Liver (tissue), 9 donors: ENCODE data around the gene PTPN22. TPM values are rescaled to one million over a fixed set of nuclear protein-coding genes. Genes with fewer than 3 reads are reported as not detected.

Experiments
- DNase-seq: peaks from one replicate; pipeline ENCODE4 v3.0.0-alpha.2; 2017; ENCODE audit warnings: low spot score
- H3K27ac ChIP-seq, 2 donors: one replicate each; pipeline ENCODE4 v1.7.0; 2013; ENCODE audit warnings: inconsistent platforms in 2 of 2, low read length in 2 of 2, control low read depth in 1 of 2, low read depth in 1 of 2, mild to moderate bottlenecking in 1 of 2
- H3K27me3 ChIP-seq, 4 donors: one replicate each; pipeline versions ENCODE4 v1.6.1 to v1.7.0; 2013; ENCODE audit warnings: low read length in 3 of 4, inconsistent platforms in 1 of 4, mild to moderate bottlenecking in 1 of 4, moderate library complexity in 1 of 4; ENCODE audit not compliant: control insufficient read depth in 4 of 4, insufficient read depth in 4 of 4
- H3K36me3 ChIP-seq, 4 donors: one replicate each; pipeline versions ENCODE4 v1.6.1 to v1.7.0; 2013; ENCODE audit warnings: low read length in 3 of 4, mild to moderate bottlenecking in 3 of 4, low read depth in 1 of 4, moderate library complexity in 1 of 4; ENCODE audit not compliant: control insufficient read depth in 4 of 4, insufficient read depth in 3 of 4
- H3K4me1 ChIP-seq, 4 donors: one replicate each; pipeline versions ENCODE4 v1.6.1 to v1.7.0; 2013; ENCODE audit warnings: low read length in 3 of 4, mild to moderate bottlenecking in 3 of 4, moderate library complexity in 1 of 4; ENCODE audit not compliant: control insufficient read depth in 4 of 4, insufficient read depth in 4 of 4
- H3K4me3 ChIP-seq, 3 donors: one replicate each; pipeline versions ENCODE4 v1.6.1 to v1.7.0; 2013; ENCODE audit warnings: low read length in 3 of 3, control low read depth in 1 of 3, low read depth in 1 of 3, mild to moderate bottlenecking in 1 of 3
- H3K9ac ChIP-seq, 2 donors: one replicate each; pipeline ENCODE4 v1.7.0; 2013; ENCODE audit warnings: low read length in 2 of 2, mild to moderate bottlenecking in 2 of 2, moderate library complexity in 2 of 2, control low read depth in 1 of 2, low read depth in 1 of 2
- H3K9me3 ChIP-seq, 4 donors: one replicate each; pipeline versions ENCODE4 v1.6.1 to v1.7.0; 2013; ENCODE audit warnings: low read length in 3 of 4; ENCODE audit not compliant: control insufficient read depth in 4 of 4
- FOXA2 ChIP-seq: IDR thresholded peaks from 2 replicates; pipeline ENCODE4 v1.6.1; 2016; ENCODE audit warnings: antibody characterized with exemption
- GABPA ChIP-seq, 2 donors: IDR thresholded peaks in 1 of 2; conservative IDR thresholded peaks in 1 of 2; 2 replicates each; pipeline ENCODE4 v1.6.1; 2016; ENCODE audit warnings: antibody characterized with exemption in 2 of 2, mild to moderate bottlenecking in 1 of 2, moderate library complexity in 1 of 2
- HNF4A ChIP-seq, 2 donors: conservative IDR thresholded peaks; 2 replicates each; pipeline ENCODE4 v1.6.1; 2016; ENCODE audit warnings: antibody characterized with exemption in 2 of 2, mild to moderate bottlenecking in 2 of 2
- HNF4G ChIP-seq: IDR thresholded peaks from 2 replicates; pipeline ENCODE4 v1.6.1; 2016; ENCODE audit warnings: antibody characterized with exemption
- NR2F2 ChIP-seq: IDR thresholded peaks from 2 replicates; pipeline ENCODE4 v1.6.1; 2016; ENCODE audit warnings: antibody characterized with exemption
- RAD21 ChIP-seq, 2 donors: IDR thresholded peaks; 2 replicates each; pipeline ENCODE4 v1.6.1; 2016; ENCODE audit warnings: antibody characterized with exemption in 2 of 2, mild to moderate bottlenecking in 2 of 2
- RXRA ChIP-seq, 2 donors: IDR thresholded peaks; 2 replicates each; pipeline ENCODE4 v1.6.1; 2017 to 2018; ENCODE audit warnings: antibody characterized with exemption in 2 of 2, mild to moderate bottlenecking in 1 of 2
- SP1 ChIP-seq: IDR thresholded peaks from 2 replicates; pipeline ENCODE4 v1.6.1; 2018; ENCODE audit warnings: antibody characterized with exemption, mild to moderate bottlenecking
- TAF1 ChIP-seq: conservative IDR thresholded peaks from 2 replicates; pipeline ENCODE4 v1.6.1; 2016; ENCODE audit warnings: antibody characterized with exemption, mild to moderate bottlenecking
- YY1 ChIP-seq: IDR thresholded peaks from 2 replicates; pipeline ENCODE4 v1.6.1; 2016; ENCODE audit warnings: antibody characterized with exemption, mild to moderate bottlenecking
- ZBTB33 ChIP-seq: IDR thresholded peaks from 2 replicates; pipeline ENCODE4 v1.6.1; 2016; ENCODE audit warnings: antibody characterized with exemption
- WGBS: extraction: QIAGEN DNeasy Blood & Tissue Kit; methylation state at CpG from one replicate; pipeline ENCODE4 v1.1.7; 2013; 5-methylcytosine and 5-hydroxymethylcytosine counted together
- polyA plus RNA-seq, 2 donors: library from polyadenylated mRNA; stranded (reverse) in 1 of 2; unstranded in 1 of 2; fragments of 200-250 nt in 1 of 2; fragments of >200 nt in 1 of 2; fragmentation: Nextera tagmentation in 1 of 2; extraction: Ambion mirVana in 1 of 2; gene quantifications; one replicate each; pipeline versions ENCODE4 v1.2.1 to v1.2.3, GENCODE V29; 2013 to 2015
- total RNA-seq, 2 donors: library from RNA; depleted of rRNA; stranded (reverse); fragments of >200 nt; gene quantifications; one replicate each; pipeline ENCODE4 v1.2.3, GENCODE V29; 2014
- TF ChIP-seq, protein P1 (sequence below): IDR thresholded peaks from 2 replicates; pipeline ENCODE4 v1.6.1; 2016; ENCODE audit warnings: antibody characterized with exemption
- TF ChIP-seq, protein P2 (sequence below): IDR thresholded peaks from 2 replicates; pipeline ENCODE4 v1.6.1; 2016; ENCODE audit warnings: antibody characterized with exemption
- TF ChIP-seq, protein P3 (sequence below): IDR thresholded peaks from 2 replicates; pipeline ENCODE4 v1.6.1; 2016; ENCODE audit warnings: antibody characterized with exemption, mild to moderate bottlenecking
- donor health status: healthy.
- donor health status: healthy.
- donor health status: healthy.
- donor health status: healthy.
- donor health status: healthy.

Gene PTPN22
- total and polyA plus RNA-seq, 4 donors, result 0.24 to 1.9 (median 1.0) TPM

GRCh38 chr1:113802367-113803007 is 69.0 kb downstream of the PTPN22 start (continued):
- TF ChIP-seq, protein P1, sequence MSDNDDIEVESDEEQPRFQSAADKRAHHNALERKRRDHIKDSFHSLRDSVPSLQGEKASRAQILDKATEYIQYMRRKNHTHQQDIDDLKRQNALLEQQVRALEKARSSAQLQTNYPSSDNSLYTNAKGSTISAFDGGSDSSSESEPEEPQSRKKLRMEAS, result no peak
- TF ChIP-seq TAF1, result no peak

- H3K36me3 ChIP-seq, result peaks cover 2 to 10% (median 6%) of the 10 kb centered on the region in 4 donors
- peaks cover 0 to 16% (median 3%) of the 10 kb centered on the region in 4 donors for H3K4me1 ChIP-seq
- TF ChIP-seq NR2F2 (no peak), FOXA2 (no peak), SP1 (no peak), RXRA (IDR thresholded peaks at IDR 0.05) (no peak), YY1 (no peak), GABPA (IDR thresholded peaks at IDR 0.05 in 1 of 2, conservative IDR thresholded peaks at IDR 0.05 in 1 of 2) (no peak), TAF1 (no peak), HNF4A (conservative IDR thresholded peaks at IDR 0.05) (no peak), HNF4G (no peak), ZBTB33 (no peak)
- TF ChIP-seq, protein P2, sequence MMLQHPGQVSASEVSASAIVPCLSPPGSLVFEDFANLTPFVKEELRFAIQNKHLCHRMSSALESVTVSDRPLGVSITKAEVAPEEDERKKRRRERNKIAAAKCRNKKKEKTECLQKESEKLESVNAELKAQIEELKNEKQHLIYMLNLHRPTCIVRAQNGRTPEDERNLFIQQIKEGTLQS, result no peak
- TF ChIP-seq, protein P3, sequence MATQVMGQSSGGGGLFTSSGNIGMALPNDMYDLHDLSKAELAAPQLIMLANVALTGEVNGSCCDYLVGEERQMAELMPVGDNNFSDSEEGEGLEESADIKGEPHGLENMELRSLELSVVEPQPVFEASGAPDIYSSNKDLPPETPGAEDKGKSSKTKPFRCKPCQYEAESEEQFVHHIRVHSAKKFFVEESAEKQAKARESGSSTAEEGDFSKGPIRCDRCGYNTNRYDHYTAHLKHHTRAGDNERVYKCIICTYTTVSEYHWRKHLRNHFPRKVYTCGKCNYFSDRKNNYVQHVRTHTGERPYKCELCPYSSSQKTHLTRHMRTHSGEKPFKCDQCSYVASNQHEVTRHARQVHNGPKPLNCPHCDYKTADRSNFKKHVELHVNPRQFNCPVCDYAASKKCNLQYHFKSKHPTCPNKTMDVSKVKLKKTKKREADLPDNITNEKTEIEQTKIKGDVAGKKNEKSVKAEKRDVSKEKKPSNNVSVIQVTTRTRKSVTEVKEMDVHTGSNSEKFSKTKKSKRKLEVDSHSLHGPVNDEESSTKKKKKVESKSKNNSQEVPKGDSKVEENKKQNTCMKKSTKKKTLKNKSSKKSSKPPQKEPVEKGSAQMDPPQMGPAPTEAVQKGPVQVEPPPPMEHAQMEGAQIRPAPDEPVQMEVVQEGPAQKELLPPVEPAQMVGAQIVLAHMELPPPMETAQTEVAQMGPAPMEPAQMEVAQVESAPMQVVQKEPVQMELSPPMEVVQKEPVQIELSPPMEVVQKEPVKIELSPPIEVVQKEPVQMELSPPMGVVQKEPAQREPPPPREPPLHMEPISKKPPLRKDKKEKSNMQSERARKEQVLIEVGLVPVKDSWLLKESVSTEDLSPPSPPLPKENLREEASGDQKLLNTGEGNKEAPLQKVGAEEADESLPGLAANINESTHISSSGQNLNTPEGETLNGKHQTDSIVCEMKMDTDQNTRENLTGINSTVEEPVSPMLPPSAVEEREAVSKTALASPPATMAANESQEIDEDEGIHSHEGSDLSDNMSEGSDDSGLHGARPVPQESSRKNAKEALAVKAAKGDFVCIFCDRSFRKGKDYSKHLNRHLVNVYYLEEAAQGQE, result no peak
- TF ChIP-seq, protein P1, result no peak
- H3K9me3 ChIP-seq, result no peaks in the 10 kb centered on the region
- H3K4me3 ChIP-seq, result no peak overlapping the region
- H3K27me3 ChIP-seq, result no peaks in the 10 kb centered on the region
- H3K9ac ChIP-seq, result no peak overlapping the region
- H3K27ac ChIP-seq, result no peak overlapping the region
- WGBS, result 92% methylated on average over 3 of the region's 3 CpGs
- no peak for DNase-seq
Observed at GRCh38 chr1:113800487-113800886, 71.0 kb downstream of the PTPN22 start.

GRCh38 chr1:113797472-113797871 is 74.0 kb downstream of the PTPN22 start:
- Histone ChIP-seq H3K4me1 (peaks cover 3 to 24% (median 12%) of the 10 kb centered on the region in 4 donors), H3K36me3 (peaks cover 2 to 10% (median 6%) of the 10 kb centered on the region in 4 donors), H3K9me3 (no peaks in the 10 kb centered on the region), H3K27me3 (no peaks in the 10 kb centered on the region), H3K27ac (no peak overlapping the region), H3K9ac (no peak overlapping the region), H3K4me3 (no peak overlapping the region)
- no peak for DNase-seq
- no peak for TF ChIP-seq RAD21 (IDR thresholded peaks at IDR 0.05)
- TF ChIP-seq, protein P3, result no peak
- TF ChIP-seq RXRA (IDR thresholded peaks at IDR 0.05), result no peak
- WGBS, result 94% methylated on average over 4 of the region's 4 CpGs
